Osteoblast (primary cell): ENCODE results near the gene SH2B3. TPM values are rescaled to one million over a fixed set of nuclear protein-coding genes. Genes with fewer than 3 reads are reported as not detected.

Source experiments
- DNase-seq: peaks from one replicate; pipeline ENCODE4 v3.0.0; 2011; ENCODE audit warnings: low spot score, mixed read lengths; ENCODE audit not compliant: insufficient read length; ENCODE audit errors: missing footprints
- H2AFZ ChIP-seq: 2 replicates; pipeline ENCODE4 v1.6.0; 2011; ENCODE audit warnings: mild to moderate bottlenecking, low read length
- H3K27ac ChIP-seq: 2 replicates; pipeline ENCODE4 v1.5.1; 2011; ENCODE audit warnings: mild to moderate bottlenecking, low read depth, low read length, moderate library complexity
- H3K27me3 ChIP-seq: 2 replicates; pipeline ENCODE4 v1.6.0; 2012; ENCODE audit warnings: mild to moderate bottlenecking, control low read depth, inconsistent platforms, low read length, moderate library complexity; ENCODE audit not compliant: insufficient read depth
- H3K36me3 ChIP-seq: 2 replicates; pipeline ENCODE4 v1.5.1; 2011; ENCODE audit warnings: mild to moderate bottlenecking, low read length, control low read depth, moderate library complexity; ENCODE audit not compliant: insufficient read depth
- H3K4me1 ChIP-seq: 2 replicates; pipeline ENCODE4 v1.5.1; 2011; ENCODE audit warnings: mild to moderate bottlenecking, low read length, control low read depth, moderate library complexity; ENCODE audit not compliant: insufficient read depth
- H3K4me2 ChIP-seq: 2 replicates; pipeline ENCODE4 v1.6.0; 2011; ENCODE audit warnings: mild to moderate bottlenecking, low read length; ENCODE audit not compliant: insufficient read depth
- H3K4me3 ChIP-seq: fragments of 200-600 bp; sonication (generic); 3 replicates; pipeline ENCODE4 v1.5.1; 2012; ENCODE audit warnings: mild to moderate bottlenecking, low read length, inconsistent platforms; ENCODE audit not compliant: insufficient read depth
- H3K79me2 ChIP-seq: 2 replicates; pipeline ENCODE4 v1.6.0; 2012; ENCODE audit warnings: mild to moderate bottlenecking, low read length, control low read depth, inconsistent platforms; ENCODE audit not compliant: insufficient read depth
- H3K9me3 ChIP-seq: 2 replicates; pipeline ENCODE4 v1.5.1; 2011; ENCODE audit warnings: low read depth, low read length, control low read depth
- H4K20me1 ChIP-seq: 2 replicates; pipeline ENCODE4 v1.6.0; 2012; ENCODE audit warnings: mild to moderate bottlenecking, low read length, control low read depth; ENCODE audit not compliant: insufficient read depth
- total RNA-seq: library from RNA; depleted of rRNA; stranded (reverse); fragments of >200 nt; gene quantifications from 2 replicates; pipeline ENCODE4 v1.2.3, GENCODE V29; 2012
- TF ChIP-seq, protein P1 (sequence below): IDR thresholded peaks from 2 replicates; pipeline ENCODE4 v1.5.1; 2011; ENCODE audit warnings: mild to moderate bottlenecking, low read depth, low read length, moderate library complexity; ENCODE audit errors: extremely low read depth

SH2B3 gene
- total RNA-seq, 1 donor, result 51.4 TPM

DNA sequence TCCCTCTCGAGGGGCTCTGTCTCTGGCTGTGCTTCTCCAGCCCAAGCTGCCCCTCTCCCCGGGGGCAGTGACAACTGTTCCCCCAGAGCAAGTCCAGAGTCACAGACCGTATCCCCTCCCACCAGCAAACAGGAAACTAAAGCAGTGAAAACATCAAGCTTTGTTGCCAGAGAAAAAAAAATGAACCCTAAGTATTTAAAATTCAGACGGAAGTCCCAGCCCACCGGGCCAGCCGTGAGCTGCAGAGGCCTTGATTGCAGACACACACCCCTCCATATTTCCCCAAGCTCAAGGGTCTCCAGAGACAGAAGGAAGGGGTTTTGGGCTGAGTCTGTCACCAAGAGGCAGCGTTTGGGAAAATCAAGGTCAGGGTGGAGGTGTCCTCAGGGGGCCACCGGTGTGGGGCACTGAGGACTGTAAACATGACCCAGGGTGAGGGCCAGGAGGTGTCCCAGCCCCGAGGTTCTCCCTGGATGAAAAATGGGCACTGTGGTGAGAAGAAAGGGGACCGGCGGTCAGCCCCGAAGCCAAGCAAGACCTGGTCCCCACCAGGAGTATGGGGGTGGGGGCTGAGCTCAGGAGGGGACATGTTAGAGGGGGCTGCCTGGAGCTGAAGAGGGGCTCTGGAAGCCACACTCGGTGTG, 44.5 kb upstream of the SH2B3 start:
- Histone ChIP-seq H3K4me1 (no peaks in the 10 kb centered on the region), H3K4me2 (no peak overlapping the region), H4K20me1 (no peaks in the 10 kb centered on the region), H3K27ac (no peak overlapping the region), H3K27me3 (no peaks in the 10 kb centered on the region), H3K4me3 (no peak overlapping the region), H3K36me3 (no peaks in the 10 kb centered on the region), H2AFZ (no peak overlapping the region), H3K79me2 (no peaks in the 10 kb centered on the region), H3K9me3 (no peaks in the 10 kb centered on the region)
- DNase-seq, result no peak
- TF ChIP-seq, protein P1, sequence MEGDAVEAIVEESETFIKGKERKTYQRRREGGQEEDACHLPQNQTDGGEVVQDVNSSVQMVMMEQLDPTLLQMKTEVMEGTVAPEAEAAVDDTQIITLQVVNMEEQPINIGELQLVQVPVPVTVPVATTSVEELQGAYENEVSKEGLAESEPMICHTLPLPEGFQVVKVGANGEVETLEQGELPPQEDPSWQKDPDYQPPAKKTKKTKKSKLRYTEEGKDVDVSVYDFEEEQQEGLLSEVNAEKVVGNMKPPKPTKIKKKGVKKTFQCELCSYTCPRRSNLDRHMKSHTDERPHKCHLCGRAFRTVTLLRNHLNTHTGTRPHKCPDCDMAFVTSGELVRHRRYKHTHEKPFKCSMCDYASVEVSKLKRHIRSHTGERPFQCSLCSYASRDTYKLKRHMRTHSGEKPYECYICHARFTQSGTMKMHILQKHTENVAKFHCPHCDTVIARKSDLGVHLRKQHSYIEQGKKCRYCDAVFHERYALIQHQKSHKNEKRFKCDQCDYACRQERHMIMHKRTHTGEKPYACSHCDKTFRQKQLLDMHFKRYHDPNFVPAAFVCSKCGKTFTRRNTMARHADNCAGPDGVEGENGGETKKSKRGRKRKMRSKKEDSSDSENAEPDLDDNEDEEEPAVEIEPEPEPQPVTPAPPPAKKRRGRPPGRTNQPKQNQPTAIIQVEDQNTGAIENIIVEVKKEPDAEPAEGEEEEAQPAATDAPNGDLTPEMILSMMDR, result no peak

DNA sequence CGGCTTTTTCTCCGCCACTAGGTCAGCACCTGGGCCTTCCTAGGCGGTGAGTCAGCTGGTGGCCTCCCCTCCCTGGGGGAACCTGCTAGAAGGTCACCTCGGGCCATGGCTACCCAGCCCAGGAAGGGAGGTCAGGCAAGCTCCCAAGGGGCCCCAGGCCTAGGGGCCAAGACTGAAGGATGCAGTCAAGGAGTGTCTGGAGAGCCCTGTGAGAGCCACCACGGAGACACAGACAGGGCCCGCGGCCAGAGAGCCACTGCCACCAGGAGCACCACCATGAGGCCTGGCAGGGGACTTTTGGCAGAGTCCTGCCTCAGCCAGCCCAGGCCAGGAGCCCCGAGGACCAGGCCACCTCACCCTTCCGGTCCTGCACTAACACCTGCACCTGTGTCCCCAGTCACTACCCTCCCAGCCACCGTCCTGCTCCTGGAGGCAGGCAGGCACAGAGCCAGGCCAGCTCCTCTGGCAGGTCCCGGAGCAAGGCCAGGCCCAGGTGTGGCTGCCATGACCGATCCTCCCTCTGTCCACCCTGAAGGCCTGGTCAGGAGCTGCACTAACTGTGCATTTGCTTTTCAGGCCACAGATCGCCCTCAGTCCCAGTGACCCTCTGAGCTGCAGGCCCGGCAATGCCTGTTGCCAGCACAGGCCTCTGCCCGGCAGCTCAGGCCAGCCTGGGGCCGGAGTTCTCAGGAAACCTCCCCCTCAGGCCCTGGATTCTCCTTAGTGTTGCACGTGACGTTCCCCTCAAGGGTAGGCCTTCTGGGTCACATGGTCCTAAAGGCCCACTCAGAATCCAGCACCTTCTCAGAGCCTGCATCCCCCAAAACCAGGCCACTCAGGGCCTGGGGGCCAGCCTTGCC, 43.8 kb upstream of the SH2B3 start:
- H2AFZ ChIP-seq, result no peak overlapping the region
- H4K20me1 ChIP-seq, result no peaks in the 10 kb centered on the region
- no peaks in the 10 kb centered on the region for H3K79me2 ChIP-seq
- H3K9me3 ChIP-seq, result no peaks in the 10 kb centered on the region
- H3K4me3 ChIP-seq, result no peak overlapping the region
- no peak overlapping the region for H3K27ac ChIP-seq
- DNase-seq, result peak; percentile 64
- TF ChIP-seq, protein P1, result no peak
- H3K27me3 ChIP-seq, result no peaks in the 10 kb centered on the region
- no peaks in the 10 kb centered on the region for H3K4me1 ChIP-seq
- H3K4me2 ChIP-seq, result no peak overlapping the region
- H3K36me3 ChIP-seq, result no peaks in the 10 kb centered on the region

DNA sequence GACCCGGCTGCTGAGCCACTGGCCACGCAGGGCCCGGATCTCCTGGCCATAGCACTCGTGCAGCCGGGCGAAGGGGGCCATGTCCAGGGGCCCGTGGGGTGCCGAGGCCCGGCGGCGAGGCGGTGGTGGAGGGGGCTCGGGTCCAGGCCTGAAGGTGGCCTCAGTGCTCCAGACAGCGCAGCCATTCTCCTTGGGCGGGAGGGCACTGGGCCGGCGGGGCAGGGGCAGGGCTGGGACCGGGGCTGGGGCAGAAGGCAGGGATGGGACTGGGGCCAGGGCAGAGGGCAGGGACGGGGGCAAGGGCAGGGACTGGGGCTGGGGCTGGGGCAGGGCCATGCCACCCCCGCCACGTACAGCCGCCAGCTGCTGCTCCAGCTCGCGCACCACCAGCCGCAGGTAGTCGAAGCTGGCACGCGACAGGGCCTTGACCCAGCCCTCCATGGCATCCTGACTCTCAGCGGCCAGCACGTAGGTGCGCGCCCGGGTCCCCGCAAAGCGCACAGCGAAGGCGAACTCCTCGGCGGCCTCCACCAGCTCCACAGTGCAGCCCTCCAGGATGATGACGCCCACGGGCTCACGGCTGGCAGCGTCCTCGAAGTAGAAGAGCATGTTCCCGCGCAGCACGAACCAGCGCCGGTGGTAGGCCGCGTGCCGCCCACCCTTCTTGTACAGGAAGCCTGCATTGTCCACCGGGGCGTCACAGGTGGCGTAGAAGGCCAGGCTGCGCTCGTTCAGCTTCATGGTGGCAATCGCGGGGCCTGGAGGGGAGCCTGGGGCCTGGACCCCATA, 42.8 kb upstream of the SH2B3 start:
- Histone ChIP-seq H3K27ac (no peak overlapping the region), H3K4me2 (no peak overlapping the region)
- peak; percentile 52 for DNase-seq

More for the DNA sequence above, 42.8 kb upstream of the SH2B3 start:
- Histone ChIP-seq H3K4me3 (no peak overlapping the region), H3K9me3 (no peaks in the 10 kb centered on the region), H4K20me1 (peaks cover 3% of the 10 kb centered on the region), H3K27me3 (no peaks in the 10 kb centered on the region), H3K79me2 (no peaks in the 10 kb centered on the region), H2AFZ (no peak overlapping the region), H3K36me3 (no peaks in the 10 kb centered on the region), H3K4me1 (peaks cover 3% of the 10 kb centered on the region)
- TF ChIP-seq, protein P1, result no peak
